HG03039 (cell line): ENCODE measurements around the gene F10.

Source experiments
- ATAC-seq: cut with Tn5 transposase; IDR thresholded peaks from one replicate; pipeline ENCODE4 v1.9.1; 2021; ENCODE audit warnings: mild to moderate bottlenecking, moderate library complexity; ENCODE audit not compliant: unreplicated experiment

Gene F10

DNA sequence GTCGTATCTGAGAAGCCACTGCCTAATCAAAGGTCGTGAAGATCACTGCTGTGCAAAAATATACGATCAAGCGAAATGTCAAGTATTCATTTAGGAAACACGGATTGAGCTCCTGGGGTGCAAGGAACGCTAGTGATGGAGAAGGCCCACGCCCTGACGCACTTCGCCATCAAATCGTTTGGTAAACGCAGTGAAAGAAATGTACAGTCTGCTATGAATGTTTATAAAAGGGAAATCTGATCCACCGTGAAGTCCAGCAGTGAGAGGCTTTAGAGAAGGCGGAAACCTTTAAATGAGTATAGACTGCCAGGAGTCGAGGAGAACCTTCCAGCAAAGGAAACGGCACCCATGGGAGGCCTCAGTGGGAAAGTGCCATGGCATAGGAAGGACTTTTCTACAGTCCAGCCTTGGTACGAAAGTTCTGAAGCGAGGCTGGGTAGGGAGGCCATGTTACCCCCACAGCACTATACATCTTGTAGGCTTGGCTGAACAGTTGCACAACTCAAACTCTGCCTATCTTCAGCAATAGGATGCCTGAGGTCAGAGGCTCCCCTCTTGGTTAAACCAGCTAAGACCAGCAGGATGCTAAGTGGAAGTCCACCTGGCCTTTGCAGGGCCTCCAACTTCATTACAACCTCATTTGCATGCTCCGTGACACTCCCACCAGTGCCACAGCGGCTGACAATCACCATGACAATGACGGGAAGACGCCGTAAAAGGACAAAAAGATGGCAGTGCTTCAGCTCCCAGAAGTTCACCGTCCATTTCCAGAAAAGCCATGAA lies 65.5 kb downstream of the F10 start:
- no peak for ATAC-seq

- no peak for ATAC-seq
Observed at GRCh38 chr13:113190181-113190580, 67.6 kb downstream of the F10 start.

GRCh38 chr13:113192279-113192678 lies 69.7 kb downstream of the F10 start:
- ATAC-seq: no peak

GRCh38 chr13:113192902-113193301 lies 70.3 kb downstream of the F10 start:
- ATAC-seq: no peak

GRCh38 chr13:113195360-113195759 lies 72.8 kb downstream of the F10 start:
- no peak for ATAC-seq

- no peak for ATAC-seq
Observed at GRCh38 chr13:113196970-113197737, 74.6 kb downstream of the F10 start.
